HepG2 (cell line): ENCODE results near the gene CPAMD8. TPM values are rescaled to one million over a fixed set of nuclear protein-coding genes. Genes with fewer than 3 reads are reported as not detected.

Experiments
- ATAC-seq: fragments of 200-7000 bp; cut with Tn5 transposase; 3 replicates; pipeline ENCODE4 v1.9.1; 2020; ENCODE audit warnings: mild to moderate bottlenecking, moderate library complexity
- BruUV-seq: library from RNA; stranded (reverse); fragments of 400-500 nt; replicated peaks from 2 replicates; lab custom pipeline; 2021; lab: Mats Ljungman, UMichigan
- CTCF ChIA-PET: fragments of 300-600 bp; formaldehyde crosslinking; extraction: SDS; loops from one replicate; lab custom pipeline; 2021; ENCODE audit warnings: low total read pairs, inconsistent platforms, low intra/inter-chr PET ratio; lab: Yijun Ruan, JAX
- POLR2A ChIA-PET: fragments of 350-600 bp; sonication (Branson Sonifier 250); formaldehyde crosslinking; loops from one replicate; lab custom pipeline; 2020; ENCODE audit warnings: antibody characterized with exemption, inconsistent platforms; lab: Yijun Ruan, JAX
- DNase-seq: peaks from one replicate; pipeline ENCODE4 v3.0.0-alpha.2; 2015; ENCODE audit warnings: low spot score
- FAIRE-seq: peaks from 3 replicates; lab custom pipeline; 2011; peaks lifted over from hg19 to GRCh38; lab: Jason Lieb, UNC
- H2AFZ ChIP-seq: one replicate; pipeline ENCODE4 v1.6.1; 2011; ENCODE audit warnings: low read length, inconsistent platforms
- H3K27ac ChIP-seq: fragments of 300-600 bp; 3 replicates; pipeline ENCODE4 v1.8.0; 2011; ENCODE audit warnings: mixed run types, mild to moderate bottlenecking, mixed read lengths, low read length, inconsistent platforms; ENCODE audit not compliant: insufficient read depth; ENCODE audit errors: extremely low read length
- H3K27me3 ChIP-seq, 2 experiments: fragments of 200-600 bp in 1 of 2; 2 replicates in 1 of 2; 3 replicates in 1 of 2; pipeline versions ENCODE4 v1.6.0 to v1.8.0; 2011; ENCODE audit warnings: low read length in 2 of 2, mild to moderate bottlenecking in 2 of 2, moderate library complexity in 2 of 2, inconsistent platforms in 1 of 2; ENCODE audit not compliant: insufficient read depth in 2 of 2, control insufficient read depth in 1 of 2
- H3K36me3 ChIP-seq, 2 experiments: fragments of 200-600 bp in 1 of 2; replicated peaks in 1 of 2; 2 replicates in 1 of 2; 3 replicates in 1 of 2; pipeline versions ENCODE4 v1.5.1 to v1.8.0; 2011; ENCODE audit warnings: low read length in 2 of 2, inconsistent platforms in 1 of 2; ENCODE audit not compliant: insufficient read depth in 2 of 2, control insufficient read depth in 1 of 2
- H3K4me1 ChIP-seq: 2 replicates; pipeline ENCODE4 v1.5.1; 2012; ENCODE audit warnings: low read length, inconsistent platforms; ENCODE audit not compliant: insufficient read depth
- H3K4me2 ChIP-seq: 2 replicates; pipeline ENCODE4 v1.6.0; 2011; ENCODE audit warnings: low read depth, low read length, inconsistent platforms
- H3K4me3 ChIP-seq, 3 experiments: fragments of 200-600 bp in 1 of 3; sonication (generic), shearing (Covaris generic) in 1 of 3; replicated peaks in 1 of 3; 2 replicates each; pipeline ENCODE4 v1.5.1; 2011 to 2016; ENCODE audit warnings: low read length in 3 of 3, inconsistent platforms in 2 of 3, low read depth in 2 of 3, mild to moderate bottlenecking in 2 of 3, control low read depth in 1 of 3, mixed read lengths in 1 of 3; ENCODE audit not compliant: insufficient read depth in 1 of 3
- H3K79me2 ChIP-seq: one replicate; pipeline ENCODE4 v1.6.1; 2011; ENCODE audit warnings: low read length, inconsistent platforms; ENCODE audit not compliant: insufficient read depth
- H3K9ac ChIP-seq: 2 replicates; pipeline ENCODE4 v1.6.0; 2011; ENCODE audit warnings: mild to moderate bottlenecking, low read depth, low read length, inconsistent platforms; ENCODE audit not compliant: insufficient read depth
- H3K9me3 ChIP-seq: 2 replicates; pipeline ENCODE4 v1.5.1; 2012; ENCODE audit warnings: mild to moderate bottlenecking, low read length
- H4K20me1 ChIP-seq: 2 replicates; pipeline ENCODE4 v1.6.0; 2011; ENCODE audit warnings: inconsistent platforms, mild to moderate bottlenecking, low read length, moderate library complexity; ENCODE audit not compliant: insufficient read depth
- ATAD3A ChIP-seq: sonication (generic); formaldehyde crosslinking; IDR thresholded peaks from 2 replicates; pipeline ENCODE4 v1.4.0; 2020; ENCODE audit warnings: missing genetic modification reagents
- CTCF ChIP-seq: sonication (generic); formaldehyde crosslinking; IDR thresholded peaks from 2 replicates; pipeline ENCODE4 v1.5.0; 2020; ENCODE audit warnings: mild to moderate bottlenecking, missing genetic modification reagents, moderate library complexity
- DNMT3B ChIP-seq: conservative IDR thresholded peaks from 2 replicates; pipeline ENCODE4 v1.6.1; 2016; ENCODE audit warnings: missing biosample characterization, control low read depth
- IKZF1 ChIP-seq: fragments of 450-650 bp; IDR thresholded peaks from 2 replicates; pipeline ENCODE4 v1.7.1; 2016
- KLF9 ChIP-seq: IDR thresholded peaks from 2 replicates; pipeline ENCODE4 v1.6.1; 2016; ENCODE audit warnings: low read depth
- PBX3 ChIP-seq: sonication (generic); formaldehyde crosslinking; IDR thresholded peaks from 2 replicates; pipeline ENCODE4 v1.8.1; 2023; ENCODE audit warnings: missing genetic modification reagents, inconsistent platforms, borderline replicate concordance
- PHF21A ChIP-seq: sonication (generic); formaldehyde crosslinking; IDR thresholded peaks from 2 replicates; pipeline ENCODE4 v1.5.0; 2020; ENCODE audit warnings: mild to moderate bottlenecking, missing genetic modification reagents
- SNRNP70 ChIP-seq: fragments of 200-400 bp; formaldehyde crosslinking; IDR thresholded peaks from 2 replicates; pipeline ENCODE4 v1.6.1; 2017; ENCODE audit warnings: mild to moderate bottlenecking, low read depth, low read length, moderate library complexity
- TARDBP ChIP-seq: sonication (generic); formaldehyde crosslinking; IDR thresholded peaks from 2 replicates; pipeline ENCODE4 v1.8.0; 2022; ENCODE audit warnings: mild to moderate bottlenecking, missing genetic modification reagents
- ZBTB20 ChIP-seq: sonication (generic); formaldehyde crosslinking; IDR thresholded peaks from 2 replicates; pipeline ENCODE4 v1.8.1; 2023; ENCODE audit warnings: missing genetic modification reagents, low read depth, mild to moderate bottlenecking, borderline replicate concordance
- ZNF451 ChIP-seq: sonication (generic); formaldehyde crosslinking; IDR thresholded peaks from 2 replicates; pipeline ENCODE4 v1.5.0; 2020; ENCODE audit warnings: mild to moderate bottlenecking, missing genetic modification reagents
- ZNF841 ChIP-seq: sonication (generic); formaldehyde crosslinking; IDR thresholded peaks from 2 replicates; pipeline ENCODE4 v1.8.1; 2023; ENCODE audit warnings: missing genetic modification reagents, borderline replicate concordance
- WGBS: methylation state at CpG from one replicate; pipeline ENCODE4 v1.1.6; 2017; ENCODE audit warnings: low lambda C conversion rate; 5-methylcytosine and 5-hydroxymethylcytosine counted together
- in situ Hi-C: cut with HindIII; loops from 2 replicates; pipeline ENCODE4 v1.10.0; 2017; ENCODE audit warnings: low pct_unique_long_range_greater_than_20kb; ENCODE audit not compliant: extremely low pct_ligation_motif_present
- intact Hi-C: fragments of 100-400 bp; cut with micrococcal nuclease; formaldehyde crosslinking; loops from one replicate; pipeline ENCODE4 v1.10.0; 2022; ENCODE audit not compliant: unreplicated experiment
- polyA plus RNA-seq, 8 experiments: library from polyadenylated mRNA; depleted of rRNA in 3 of 8; stranded (reverse) in 7 of 8; unstranded in 1 of 8; fragments of >200 nt; fragmentation: Illumina TruSeq in 4 of 8; extraction: Trizol in 4 of 8; gene quantifications; 2 replicates each; pipeline versions ENCODE4 v1.2.1 to v1.2.3, GENCODE V29; 2011 to 2016; ENCODE audit warnings: low read depth in 4 of 8, missing spikeins in 1 of 8, mixed read lengths in 1 of 8; ENCODE audit not compliant: insufficient read depth in 1 of 8
- total RNA-seq, 5 experiments: library from RNA; depleted of rRNA; stranded (reverse); fragments of >200 nt; fragmentation: Illumina TruSeq; extraction: Trizol; gene quantifications; 2 replicates each; pipeline ENCODE4 v1.2.3, GENCODE V29; 2016; ENCODE audit warnings: low read depth in 1 of 5

CPAMD8 gene
- total and polyA plus RNA-seq, 2 of the 13 experiments (the other 11 are each of a cell fraction or from before 2014, with no cell fraction given): 0.29 to 0.34 TPM

GRCh38 chr19:16871871-16872270 lies 154.7 kb downstream of the CPAMD8 start:
- no peak for DNase-seq
- peaks cover 20 to 62% of the 10 kb centered on the region in 2 experiments; a peak in 4 of 5 replicates for H3K36me3 ChIP-seq
- in situ Hi-C loops: no loop called here

GRCh38 chr19:16869331-16869972 lies 157.2 kb downstream of the CPAMD8 start:
- Histone ChIP-seq H3K27ac (no peak overlapping the region), H3K4me1 (no peaks in the 10 kb centered on the region), H3K9me3 (no peaks in the 10 kb centered on the region), H3K9ac (no peak overlapping the region), H4K20me1 (no peaks in the 10 kb centered on the region), H3K79me2 (peaks cover 5% of the 10 kb centered on the region), H2AFZ (no peak overlapping the region), H3K36me3 (peaks cover 20 to 65% of the 10 kb centered on the region in 2 experiments; a peak in 4 of 5 replicates), H3K4me3 (no peak overlapping the region), H3K4me2 (no peak overlapping the region), H3K27me3 (no peaks in the 10 kb centered on the region)
- DNase-seq (no peak), ATAC-seq (no peak), FAIRE-seq (no peak)
- BruUV-seq: no TSS peak
- ChIA-PET CTCF (no interaction called here), POLR2A (interaction anchor here (0.7 kb wide), 1 partner anchor 16 kb away, joined by 3 read pairs; no protein-coding TSS in a partner anchor)
- TF ChIP-seq ZBTB20 (CRISPR knock-in tag) (no peak), DNMT3B (CRISPR knock-in tag) (no peak), ZNF451 (CRISPR knock-in tag) (no peak), SNRNP70 (no peak), ZNF841 (CRISPR knock-in tag) (no peak), PBX3 (CRISPR knock-in tag) (no peak), KLF9 (CRISPR knock-in tag) (no peak), CTCF (CRISPR knock-in tag) (no peak), ATAD3A (CRISPR knock-in tag) (no peak)
- in situ Hi-C loops: no loop called here
- intact Hi-C loops: no loop called here
- WGBS: 96% methylated on average over 9 of the region's 30 CpGs

More at GRCh38 chr19:16871871-16872270, 154.7 kb downstream of the CPAMD8 start:
- intact Hi-C loops: no loop called here
- POLR2A ChIA-PET: no interaction called here
- no peak overlapping the region for H3K4me3 ChIP-seq
- no peaks in the 10 kb centered on the region for H3K4me1 ChIP-seq
- no peak overlapping the region for H3K4me2 ChIP-seq
- TF ChIP-seq PHF21A (CRISPR knock-in tag) (no peak), IKZF1 (no peak), TARDBP (CRISPR knock-in tag) (no peak)
- TF ChIP-seq, all 625 proteins: peak for 0
- FAIRE-seq (no peak), ATAC-seq (no peak)
- CTCF ChIA-PET: no interaction called here
- Histone ChIP-seq H3K9me3 (no peaks in the 10 kb centered on the region), H3K9ac (no peak overlapping the region), H4K20me1 (no peaks in the 10 kb centered on the region), H2AFZ (no peak overlapping the region), H3K27ac (no peak overlapping the region), H3K27me3 (no peaks in the 10 kb centered on the region), H3K79me2 (peaks cover 8% of the 10 kb centered on the region)
- WGBS: 95% methylated on average over 7 of the region's 7 CpGs
- BruUV-seq: TSS peak; percentile 45
